Inflammatory macrophage (primary cell): ENCODE data around the gene IPPK.
A peak's percentile ranks its signal among the peaks of the same experiment; 100 is the strongest.

Experiments used
- DNase-seq, 2 donors: peaks; one replicate each; pipeline ENCODE4 v3.0.0-alpha.2; 2020 to 2022

Gene IPPK

GRCh38 chr9:92656537-92656925 is 13.4 kb downstream of the IPPK start:
- no peak for DNase-seq

GRCh38 chr9:92655896-92656536 is 13.9 kb downstream of the IPPK start:
- DNase-seq: no peak

DNA sequence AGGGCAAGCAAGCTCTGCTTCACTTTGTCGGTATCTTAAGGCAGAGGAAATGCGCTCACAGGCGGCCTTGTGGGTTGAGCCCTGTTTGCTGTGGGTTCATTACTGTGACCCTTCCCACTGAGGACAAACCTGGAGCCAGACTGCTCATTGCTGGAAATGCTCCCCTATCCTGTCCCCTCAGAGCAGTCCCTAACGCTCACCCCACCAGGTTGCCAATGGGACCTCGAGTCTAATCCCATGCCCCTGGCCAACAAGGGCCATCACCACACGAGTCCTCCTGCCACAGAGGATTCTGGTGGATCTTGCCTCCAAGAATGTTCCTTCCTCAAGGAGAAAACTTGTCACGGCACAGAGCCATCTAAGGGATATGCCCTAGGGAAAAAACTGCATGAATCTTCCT is 14.6 kb downstream of the IPPK start:
- DNase-seq: no peak

GRCh38 chr9:92654481-92655301 is 15.2 kb downstream of the IPPK start:
- DNase-seq: no peak

DNA sequence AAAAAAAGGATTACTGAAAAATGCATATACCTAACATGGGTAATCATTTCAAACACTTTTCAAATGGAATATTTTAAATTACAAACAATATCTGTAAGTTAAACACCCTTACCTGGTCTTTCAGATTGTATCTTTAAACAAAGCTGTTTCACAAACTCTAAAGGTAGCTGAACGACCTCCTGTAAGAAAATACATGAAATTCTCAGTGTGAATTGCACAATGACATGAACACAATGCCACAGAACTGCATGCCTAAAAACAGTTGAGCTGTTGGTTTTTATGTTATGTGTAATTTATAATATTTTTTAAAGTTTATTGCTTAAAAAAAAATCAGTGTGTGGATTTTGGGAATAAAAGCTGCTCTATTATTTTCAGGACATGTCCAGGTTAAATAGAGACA is 17.5 kb downstream of the IPPK start:
- DNase-seq: no peak

DNA sequence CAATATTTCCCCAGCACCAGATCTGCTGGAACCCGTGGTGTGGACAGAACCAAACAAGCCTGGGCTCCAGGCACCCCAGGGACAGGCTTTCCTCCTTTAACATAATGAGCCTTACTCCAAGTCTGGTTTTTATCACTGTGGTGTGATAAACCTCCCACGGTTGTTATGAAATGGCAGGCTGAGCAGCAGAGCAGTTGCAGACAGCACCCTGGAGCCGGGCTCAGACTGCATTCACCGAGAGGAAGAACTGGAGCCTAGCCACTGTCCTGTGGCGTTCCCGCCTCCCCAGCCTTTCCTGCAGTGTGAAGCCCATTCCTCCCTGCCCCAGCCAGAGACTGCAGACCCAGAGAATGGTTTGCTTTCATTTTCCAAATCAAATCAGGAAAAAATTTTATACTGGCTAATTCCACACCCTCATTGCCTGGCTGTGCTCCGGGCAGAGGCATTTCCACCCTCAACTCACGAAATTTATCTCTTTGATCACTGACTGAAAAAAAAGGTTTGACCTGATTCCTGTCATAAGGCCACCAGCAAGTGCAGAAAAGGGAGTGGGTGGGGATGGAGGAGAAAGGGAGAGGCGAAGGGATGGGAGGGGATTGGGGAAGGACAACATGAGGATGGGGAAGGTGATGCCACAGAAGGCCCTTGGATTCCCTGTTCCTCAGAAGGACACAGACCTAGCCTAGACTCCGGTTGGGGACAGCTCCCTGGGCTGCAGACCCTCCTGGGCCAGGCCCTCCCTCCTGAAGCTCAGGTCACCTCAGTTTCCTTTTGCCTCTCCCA is 18.9 kb downstream of the IPPK start:
- DNase-seq: peak; percentile 33 to 80

DNA sequence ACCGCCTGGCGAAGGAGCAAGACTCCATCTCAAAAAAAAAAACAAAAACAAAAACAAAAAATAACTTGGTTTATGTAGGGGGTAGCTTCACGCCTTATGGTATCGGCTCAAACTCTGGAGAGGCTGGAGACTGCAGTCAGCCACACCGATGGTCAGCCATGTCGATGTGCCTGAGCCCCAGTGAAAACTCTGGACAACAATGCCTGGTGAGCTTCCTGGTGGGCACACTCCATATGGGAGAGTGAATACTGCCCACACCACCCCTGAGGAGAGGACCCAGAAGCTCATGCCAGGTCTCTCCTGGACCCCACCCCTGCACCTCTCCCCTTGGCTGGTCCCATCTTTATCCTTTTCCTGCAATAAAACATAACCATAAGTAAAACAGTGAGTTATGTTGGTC is 19.6 kb downstream of the IPPK start:
- no peak for DNase-seq

GRCh38 chr9:92649007-92649406 is 20.9 kb downstream of the IPPK start:
- no peak for DNase-seq

DNA sequence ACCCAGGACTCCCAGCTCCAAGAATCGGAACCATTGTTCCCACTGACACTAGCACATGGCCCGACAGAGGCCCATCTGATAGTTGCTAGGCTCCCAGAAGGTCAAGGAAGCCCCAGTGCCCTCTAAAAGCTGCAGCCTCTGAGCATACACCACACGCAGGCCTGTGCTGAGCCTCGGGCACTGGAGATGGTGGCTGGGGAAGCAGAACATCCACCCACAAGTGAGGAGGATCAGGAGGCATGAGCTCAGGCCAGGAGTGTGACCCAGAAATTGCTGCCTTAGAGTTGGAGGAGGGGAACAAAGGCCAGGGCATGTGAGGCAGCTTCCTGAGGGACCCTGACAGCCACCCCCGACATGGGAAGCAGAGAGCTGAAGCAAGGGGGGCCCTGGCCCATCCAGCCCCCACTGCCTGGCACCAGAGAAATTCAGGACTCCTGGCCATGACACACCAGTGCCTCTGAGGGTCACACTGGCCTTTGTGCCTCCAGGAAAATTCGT is 21.4 kb downstream of the IPPK start:
- DNase-seq: peak; percentile 8 to 75

DNA sequence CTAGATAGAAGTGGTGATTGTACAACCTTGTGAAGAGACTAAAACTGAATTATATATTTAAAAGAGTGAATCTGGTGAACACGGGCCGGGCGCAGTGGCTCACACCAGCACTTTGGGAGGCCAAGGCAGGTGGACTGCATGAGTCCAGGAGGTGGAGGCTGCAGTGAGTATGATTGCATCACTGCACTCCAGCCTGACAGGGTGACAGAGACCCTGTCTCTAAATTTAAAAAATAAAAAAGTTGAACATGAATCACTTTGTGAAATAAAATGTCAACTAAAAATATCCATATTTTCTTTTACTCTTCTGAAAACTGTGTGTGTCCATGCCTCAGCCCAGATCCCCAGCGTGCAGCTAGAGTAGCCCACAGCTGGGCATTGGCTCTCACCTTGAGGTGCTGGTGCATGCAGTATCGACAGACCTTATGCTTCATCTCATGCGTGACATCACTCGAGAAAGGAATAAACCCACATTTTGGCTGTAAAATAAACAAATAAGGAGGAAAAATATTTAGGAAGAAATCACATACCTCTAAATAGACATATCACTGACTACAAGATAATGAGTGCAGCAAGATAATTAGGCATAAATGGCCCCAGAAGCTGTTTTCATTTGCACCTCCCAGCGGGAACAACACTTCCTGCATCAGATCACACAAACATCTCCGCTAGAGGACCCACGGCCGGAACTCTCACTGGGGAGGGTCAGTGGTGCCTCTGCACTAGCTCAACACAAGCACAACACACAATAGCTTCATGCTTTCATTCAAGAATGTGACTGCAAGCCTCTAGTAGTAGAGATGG is 22.1 kb downstream of the IPPK start:
- no peak for DNase-seq

DNA sequence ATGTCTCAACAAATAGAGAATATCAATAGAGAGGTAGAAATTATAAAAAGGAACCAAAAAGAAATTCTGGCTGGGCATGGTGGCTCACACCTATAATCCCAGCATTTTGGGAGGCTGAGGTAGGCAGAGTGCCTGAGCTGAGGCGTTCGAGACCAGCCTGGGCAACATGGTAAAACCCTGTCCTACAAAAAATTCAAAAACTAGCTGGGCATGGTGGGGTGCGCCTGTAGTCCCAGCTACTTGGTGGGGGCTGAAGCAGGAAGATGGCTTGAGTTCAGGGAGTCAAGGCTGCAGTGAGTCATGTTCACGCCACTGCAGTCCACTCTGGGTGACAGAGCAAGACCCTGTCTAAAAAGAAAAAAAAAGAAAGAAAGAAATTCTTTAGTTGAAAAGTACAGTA is 24.9 kb downstream of the IPPK start:
- DNase-seq: no peak

DNA sequence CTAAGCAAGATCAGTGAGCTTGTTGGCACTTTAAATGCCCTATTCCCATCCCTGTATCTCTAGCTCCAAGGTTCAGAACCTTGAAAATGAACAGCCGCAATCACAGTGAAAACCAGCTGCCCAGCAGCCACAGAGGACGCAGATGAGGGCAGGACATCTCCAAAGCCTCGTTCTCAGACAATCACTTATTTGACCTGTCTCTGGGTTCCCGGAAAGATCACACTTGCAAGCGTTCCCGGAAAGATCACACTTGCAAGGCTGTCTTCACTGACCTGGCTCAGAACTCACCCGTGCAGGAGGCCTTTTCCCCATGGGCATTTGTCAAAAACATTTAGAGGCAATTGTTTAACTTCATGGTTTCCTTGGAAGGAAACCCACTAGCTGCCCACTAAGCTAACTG is 25.7 kb downstream of the IPPK start:
- no peak for DNase-seq

DNA sequence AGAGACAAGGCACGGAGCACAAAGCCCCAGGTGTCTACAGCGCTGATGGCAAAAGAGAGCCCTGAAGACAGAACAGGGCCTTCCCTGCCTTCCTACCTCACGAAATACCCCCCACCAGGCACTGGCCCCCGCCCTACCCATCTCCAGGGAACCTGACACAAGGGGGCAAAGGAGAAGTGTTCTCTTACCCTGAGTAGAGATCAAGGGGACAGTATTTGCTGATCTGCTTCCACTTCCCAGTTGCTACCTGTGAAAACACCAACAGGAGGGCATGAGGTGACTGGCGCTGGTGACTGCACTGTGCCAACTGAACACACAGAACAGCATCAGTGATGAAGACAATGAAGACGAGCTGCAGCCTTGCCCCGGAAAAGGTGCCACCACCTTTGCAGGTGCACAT is 27.4 kb downstream of the IPPK start:
- DNase-seq: no peak

GRCh38 chr9:92642041-92642451 is 27.9 kb downstream of the IPPK start:
- DNase-seq: no peak

DNA sequence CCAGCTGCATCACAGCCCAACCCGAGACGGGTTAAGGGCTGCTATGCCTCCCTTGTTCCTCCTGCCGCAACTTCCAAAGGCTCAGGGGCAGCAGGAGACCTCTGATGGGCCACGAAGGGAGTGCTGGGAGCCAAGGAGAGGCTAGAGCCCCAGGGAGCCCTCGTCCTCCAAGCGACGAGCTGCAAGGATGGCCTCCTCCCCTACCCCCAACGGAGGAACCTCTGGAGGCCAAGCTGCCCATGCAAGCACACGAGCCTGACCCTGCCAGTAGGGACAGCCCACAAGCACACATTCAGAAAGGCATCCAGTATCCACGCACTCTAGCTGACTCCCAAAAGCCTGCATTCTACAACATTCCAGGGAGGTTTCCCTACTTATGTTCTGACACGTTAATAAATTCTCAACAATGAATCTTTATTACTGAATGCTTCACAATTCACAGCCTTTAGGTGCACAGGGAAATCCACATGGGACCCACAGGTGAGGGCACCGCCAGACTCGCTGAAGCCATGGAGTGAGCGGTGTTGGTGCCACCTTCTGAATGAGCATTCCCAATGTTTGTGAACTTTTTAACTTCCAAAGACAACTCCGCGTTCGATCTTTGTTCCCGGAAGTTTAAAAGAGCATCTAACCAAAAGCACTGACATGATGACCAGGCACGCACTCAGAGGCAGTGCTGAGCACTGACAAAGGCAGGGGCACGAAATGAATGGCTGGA is 28.7 kb downstream of the IPPK start:
- no peak for DNase-seq

GRCh38 chr9:92640398-92641091 is 29.4 kb downstream of the IPPK start:
- DNase-seq: no peak

GRCh38 chr9:92639791-92640271 is 30.1 kb downstream of the IPPK start:
- no peak for DNase-seq

- no peak for DNase-seq
Observed at GRCh38 chr9:92639124-92639523, 30.8 kb downstream of the IPPK start.

DNA sequence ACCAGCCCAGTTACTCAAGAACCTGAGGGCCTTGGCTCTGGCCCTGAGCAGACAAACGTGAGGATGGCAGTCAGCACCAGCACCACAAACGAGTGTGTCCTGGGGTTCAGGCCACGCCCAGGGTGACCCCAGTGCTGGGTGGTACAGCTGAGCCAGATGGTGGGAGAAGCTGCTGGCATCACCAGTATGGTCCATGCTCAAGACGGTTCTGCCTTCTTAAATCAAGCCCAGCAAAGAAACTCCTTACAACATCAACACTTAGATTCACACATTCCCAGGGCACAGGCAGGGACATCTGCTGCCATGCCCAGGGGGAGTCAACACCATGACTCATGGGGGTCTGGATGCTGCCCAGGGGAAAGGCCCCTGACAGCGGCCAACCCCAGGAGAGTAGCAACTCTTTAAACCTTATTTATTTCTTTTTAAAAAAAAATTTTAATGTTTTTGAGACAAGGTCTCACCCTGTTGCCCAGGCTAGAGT is 31.3 kb downstream of the IPPK start:
- DNase-seq: no peak

DNA sequence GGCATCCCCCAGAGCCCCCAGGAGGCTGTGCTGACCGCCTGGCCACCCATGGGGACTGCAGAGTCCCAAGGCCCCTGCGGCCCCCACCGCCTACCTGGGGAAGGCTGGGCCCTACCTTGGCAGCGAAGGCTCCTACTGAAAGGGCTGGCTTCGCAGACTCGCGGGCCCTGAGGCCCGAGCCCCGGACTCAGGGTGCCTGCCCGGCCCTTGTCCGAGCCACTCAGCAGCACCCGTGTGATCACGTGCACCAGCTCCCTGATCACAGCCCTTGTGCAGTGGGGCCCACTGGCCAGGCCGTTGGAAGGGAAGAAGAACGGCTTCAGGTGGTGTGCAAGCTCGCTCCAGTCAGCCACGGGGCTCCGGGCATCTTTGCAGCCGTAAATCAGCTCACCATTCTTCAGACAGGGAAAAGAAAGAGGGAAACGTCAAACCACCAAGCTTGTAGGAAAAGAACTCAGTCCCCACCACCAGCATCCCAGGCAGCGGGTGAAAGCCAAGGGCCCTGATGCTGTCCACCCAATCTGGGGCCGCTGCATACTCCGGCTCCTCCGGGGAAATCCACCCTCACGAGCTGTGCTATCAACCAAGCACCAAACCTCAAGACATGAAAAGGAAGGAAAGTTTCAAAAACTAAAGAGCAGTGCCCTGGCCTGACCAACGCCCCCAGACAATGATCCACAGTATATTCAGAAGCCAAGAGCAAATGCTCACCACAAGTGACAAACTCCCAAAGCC is 31.9 kb downstream of the IPPK start:
- no peak for DNase-seq
